ENCODE data around the gene COL15A1.

COL15A1 gene

GRCh38 chr9:98951967-98952366 lies 8.3 kb downstream of the COL15A1 start:
- no peak for DNase-seq

- no peak for DNase-seq
These were observed 10.0 kb downstream of the COL15A1 start for GRCh38 chr9:98953581-98954243.

GRCh38 chr9:98954244-98954610 lies 10.5 kb downstream of the COL15A1 start:
- no peak for DNase-seq

DNA sequence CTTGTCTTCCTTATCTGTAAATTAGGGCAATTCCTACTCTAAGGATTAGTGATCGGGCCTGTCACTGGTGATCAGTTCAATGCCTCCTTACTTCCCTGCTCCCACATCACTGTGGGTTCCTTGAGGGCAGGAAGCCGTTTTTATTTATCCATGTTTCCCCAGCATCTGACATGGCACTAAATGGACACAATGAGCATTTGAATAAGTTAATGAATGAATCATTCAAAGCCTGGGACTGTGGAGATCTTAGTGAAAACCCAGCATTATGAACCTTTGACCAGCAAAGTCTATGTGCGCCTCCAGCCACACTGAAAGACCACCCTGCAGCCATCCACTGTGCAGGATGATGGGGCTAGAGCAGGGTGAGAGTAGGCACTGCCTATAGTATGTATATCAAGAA lies 11.6 kb downstream of the COL15A1 start:
- no peak for DNase-seq

DNA sequence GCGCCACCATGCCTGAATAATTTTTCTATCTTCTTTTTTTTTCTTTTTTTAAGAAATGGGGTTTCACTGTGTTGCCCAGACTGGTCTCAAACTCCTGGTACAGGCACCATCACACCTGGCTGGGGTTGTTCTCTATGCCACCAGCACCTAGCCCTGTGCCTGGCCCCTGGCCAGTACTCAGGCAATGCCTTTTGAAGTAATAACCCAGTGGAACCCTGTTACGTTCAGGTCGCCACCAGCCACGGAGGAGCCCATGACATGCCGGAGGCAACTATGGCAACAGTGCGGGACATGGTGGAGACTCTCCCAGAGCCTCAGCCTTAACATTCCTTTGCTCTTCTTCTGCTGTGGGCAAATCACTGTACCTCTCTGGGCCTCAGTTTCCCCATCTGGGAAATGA lies 14.1 kb downstream of the COL15A1 start:
- DNase-seq: no peak

DNA sequence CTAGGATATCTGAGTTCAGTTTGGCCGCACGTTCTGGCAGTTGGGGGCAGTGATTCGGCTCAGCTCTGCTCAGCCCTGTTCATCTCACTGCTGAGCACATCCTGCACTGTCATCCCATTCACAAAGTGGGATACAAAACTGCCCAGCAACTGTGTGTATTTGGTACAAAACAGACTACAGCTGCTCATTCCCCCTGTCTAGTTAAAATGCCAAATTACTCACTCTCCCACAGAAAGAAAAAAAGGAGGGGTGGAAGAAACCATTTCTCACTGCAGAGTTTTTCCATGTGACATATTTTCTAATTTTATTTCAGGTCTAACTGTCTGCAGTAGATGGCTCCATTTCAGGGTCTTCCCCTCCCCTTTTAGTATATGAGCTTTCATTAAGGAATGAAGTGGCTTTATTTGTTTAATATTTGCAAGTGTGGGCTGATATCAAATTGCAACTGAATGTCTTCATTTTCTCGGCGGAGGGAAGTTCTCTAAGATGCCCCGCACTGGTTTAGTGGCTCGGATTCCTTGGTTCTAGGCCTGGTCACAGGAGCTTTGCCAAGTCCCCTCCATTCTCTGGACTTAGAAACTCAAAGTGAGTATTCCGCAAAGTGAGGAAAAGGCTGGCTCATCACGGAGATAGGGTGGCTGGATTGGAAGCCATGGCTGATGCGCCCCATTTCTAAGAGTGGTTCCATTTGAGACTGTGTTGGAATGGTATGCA lies 14.7 kb downstream of the COL15A1 start:
- DNase-seq: no peak

DNA sequence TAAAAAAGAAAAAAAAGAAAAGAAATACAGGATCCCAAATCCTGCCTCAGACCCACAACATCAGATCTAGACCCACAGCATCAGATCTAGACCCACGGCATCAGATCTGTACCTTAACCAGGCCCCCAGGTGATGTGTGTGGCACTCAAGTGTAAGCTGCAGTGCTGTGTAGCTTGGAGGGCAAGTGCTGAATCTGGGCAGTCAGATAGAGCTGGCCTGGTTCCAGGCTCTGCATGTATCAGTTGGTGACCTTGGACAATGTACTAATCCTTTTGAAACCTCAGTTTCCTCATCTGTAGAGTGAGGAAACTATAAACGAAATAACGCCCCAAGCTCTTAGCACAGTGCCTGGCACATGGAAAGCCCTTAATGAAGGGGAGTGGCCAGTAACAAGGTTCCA lies 16.7 kb downstream of the COL15A1 start:
- DNase-seq: no peak

DNA sequence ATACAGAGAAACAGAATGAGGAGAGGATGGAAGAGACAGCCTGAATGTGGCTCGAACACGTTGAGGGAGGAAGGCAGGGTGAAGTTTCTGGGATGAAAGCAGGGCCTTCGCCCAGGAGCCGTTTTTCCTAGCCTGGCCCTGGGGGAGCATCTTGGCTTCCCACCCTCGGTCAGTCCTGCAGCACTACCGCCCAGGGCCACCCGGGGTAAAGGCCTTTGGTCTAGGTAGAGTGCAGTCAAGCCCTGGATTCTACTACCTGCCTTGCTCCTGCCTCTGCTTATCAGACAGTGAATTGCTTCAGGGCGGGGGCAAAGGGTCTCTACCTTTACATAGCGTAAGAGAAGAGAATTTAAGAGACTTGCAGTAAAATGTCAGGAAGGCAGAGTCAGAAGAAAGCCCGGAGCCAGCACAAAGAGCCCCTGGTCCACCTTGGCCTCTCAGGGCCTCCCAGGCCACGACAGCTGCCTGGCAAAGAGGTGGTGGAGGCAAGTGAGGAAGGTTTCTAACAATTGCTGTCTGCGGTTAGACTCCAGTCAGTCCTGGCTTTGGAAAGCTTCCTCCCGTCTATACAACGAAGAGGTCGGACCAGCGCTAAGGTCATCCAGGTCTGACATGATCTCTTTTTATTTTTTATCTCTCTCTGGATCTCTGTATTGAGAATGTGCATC lies 17.9 kb downstream of the COL15A1 start:
- DNase-seq: no peak

GRCh38 chr9:98962181-98962560 lies 18.5 kb downstream of the COL15A1 start:
- no peak for DNase-seq

- no peak for DNase-seq
These were observed 19.2 kb downstream of the COL15A1 start for GRCh38 chr9:98962861-98963260.

DNA sequence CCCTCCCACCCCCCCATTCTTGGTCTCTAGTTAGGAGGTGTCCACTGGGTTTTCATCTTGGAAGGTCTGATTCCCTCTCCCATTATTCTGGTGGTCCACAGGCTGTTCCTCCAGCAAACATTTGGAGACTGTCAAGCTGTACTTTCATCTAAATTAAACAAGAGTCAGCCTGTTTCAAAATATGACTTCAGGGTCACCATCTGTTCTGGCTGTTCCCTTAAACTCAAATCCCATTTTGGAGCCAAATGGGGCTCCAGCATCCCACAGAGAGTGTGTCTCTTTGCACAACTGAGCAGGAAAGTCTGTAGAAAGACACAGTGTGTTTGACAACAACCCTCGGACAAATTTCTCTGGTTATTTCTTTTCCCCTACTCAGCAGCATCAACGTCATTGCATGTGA lies 20.5 kb downstream of the COL15A1 start:
- no peak for DNase-seq

DNA sequence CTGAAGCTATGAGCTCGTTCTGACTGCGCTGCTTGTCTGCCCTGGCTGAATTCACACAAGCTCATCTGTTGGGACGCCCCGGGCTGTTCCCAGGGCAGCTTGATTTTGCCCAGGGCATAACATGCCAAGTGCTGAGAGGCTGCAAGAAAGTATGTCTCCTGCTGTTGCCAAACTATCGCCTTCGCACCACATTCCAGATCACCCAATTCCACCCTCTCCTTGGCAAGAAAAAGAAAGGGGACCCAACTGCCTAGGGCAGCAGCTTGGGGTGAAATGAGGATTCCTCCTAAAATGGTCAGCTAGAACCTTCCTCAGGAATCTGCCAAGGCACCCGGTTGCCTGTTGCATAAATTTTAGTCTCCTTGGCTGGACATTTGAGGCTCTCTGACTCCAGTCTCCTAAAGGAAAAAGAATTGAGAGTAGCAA lies 21.2 kb downstream of the COL15A1 start:
- DNase-seq: no peak

DNA sequence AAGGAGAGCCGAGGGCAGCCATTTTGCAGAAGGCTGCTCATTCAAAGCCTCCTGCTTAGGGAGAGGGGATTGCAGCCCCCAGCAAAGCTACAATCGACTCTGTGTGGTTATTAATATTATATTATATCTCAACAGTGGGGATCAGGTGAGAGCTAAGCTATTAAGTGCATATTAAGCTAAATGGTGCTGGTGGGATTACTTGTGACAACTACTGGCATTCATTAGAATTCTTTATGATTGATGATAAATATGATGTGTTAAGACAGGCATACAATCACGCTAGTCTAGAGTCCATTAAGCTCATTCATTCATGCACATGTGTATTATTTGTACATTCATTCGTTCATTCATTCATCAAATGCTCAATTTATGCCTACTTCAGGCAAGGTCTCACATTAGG lies 23.0 kb downstream of the COL15A1 start:
- DNase-seq: no peak

DNA sequence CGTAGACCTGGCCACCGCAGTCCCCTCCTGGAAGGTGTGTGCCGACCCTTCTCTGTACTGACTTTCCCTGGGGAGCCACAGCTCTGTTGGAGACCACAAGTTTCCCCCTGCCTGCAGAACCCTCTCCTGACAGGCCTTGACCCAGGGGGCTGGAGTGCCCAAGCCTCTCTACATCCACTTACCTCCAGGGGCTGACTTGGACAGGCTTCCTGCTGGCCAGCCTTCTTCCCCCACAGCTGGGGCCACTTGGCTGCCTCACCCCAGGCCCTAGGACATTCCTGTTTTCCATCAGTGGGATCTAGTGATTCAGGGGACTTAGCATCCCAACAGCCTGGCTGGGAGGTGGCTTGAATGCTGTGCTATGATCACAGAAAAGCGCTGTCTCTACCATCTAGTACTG lies 23.6 kb downstream of the COL15A1 start:
- DNase-seq: no peak

DNA sequence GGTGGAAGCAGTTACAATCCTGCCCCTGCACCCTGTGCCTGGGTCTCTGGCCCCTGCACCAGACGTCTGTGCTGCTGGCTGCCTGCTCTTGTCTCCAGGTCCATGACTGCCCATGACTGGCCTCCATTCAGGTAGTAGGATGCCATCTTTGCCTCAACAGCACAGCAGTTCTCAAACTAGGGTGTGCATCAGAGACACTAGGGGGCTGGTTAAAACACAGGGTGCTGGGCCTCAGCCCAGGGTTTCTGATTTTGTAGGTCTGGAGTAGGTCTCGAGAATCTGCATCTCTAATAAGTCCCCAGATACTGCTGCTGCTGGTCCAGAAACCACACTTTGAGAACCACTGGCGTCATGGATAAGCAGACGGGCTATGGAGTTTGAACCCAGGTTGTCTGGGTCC lies 24.0 kb downstream of the COL15A1 start:
- no peak for DNase-seq

GRCh38 chr9:98968601-98969337 lies 25.1 kb downstream of the COL15A1 start:
- no peak for DNase-seq

DNA sequence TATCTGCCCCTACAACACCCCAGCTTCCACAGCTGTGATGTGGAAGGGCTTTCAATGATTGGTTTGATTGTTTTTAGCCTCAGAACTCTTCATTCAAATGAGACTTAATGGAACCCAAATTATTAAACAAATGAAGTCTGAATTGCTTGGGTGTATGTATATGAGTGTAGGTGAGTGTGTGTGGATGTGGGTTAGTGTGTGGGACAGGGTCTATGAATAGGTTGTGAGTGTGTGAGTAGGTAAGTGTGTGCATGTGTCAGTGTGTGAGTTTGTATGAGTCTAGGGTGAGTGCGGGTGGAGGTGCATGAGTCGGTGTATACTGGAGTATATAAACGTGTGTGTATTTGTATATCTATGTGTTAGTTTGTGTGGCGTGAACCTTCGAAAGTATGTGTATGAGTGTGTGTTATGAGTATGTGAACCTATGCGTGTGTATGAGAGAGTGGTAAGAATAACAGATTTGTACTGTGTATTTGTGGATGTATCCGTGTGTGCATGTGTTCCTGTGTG lies 26.9 kb downstream of the COL15A1 start:
- DNase-seq: no peak

DNA sequence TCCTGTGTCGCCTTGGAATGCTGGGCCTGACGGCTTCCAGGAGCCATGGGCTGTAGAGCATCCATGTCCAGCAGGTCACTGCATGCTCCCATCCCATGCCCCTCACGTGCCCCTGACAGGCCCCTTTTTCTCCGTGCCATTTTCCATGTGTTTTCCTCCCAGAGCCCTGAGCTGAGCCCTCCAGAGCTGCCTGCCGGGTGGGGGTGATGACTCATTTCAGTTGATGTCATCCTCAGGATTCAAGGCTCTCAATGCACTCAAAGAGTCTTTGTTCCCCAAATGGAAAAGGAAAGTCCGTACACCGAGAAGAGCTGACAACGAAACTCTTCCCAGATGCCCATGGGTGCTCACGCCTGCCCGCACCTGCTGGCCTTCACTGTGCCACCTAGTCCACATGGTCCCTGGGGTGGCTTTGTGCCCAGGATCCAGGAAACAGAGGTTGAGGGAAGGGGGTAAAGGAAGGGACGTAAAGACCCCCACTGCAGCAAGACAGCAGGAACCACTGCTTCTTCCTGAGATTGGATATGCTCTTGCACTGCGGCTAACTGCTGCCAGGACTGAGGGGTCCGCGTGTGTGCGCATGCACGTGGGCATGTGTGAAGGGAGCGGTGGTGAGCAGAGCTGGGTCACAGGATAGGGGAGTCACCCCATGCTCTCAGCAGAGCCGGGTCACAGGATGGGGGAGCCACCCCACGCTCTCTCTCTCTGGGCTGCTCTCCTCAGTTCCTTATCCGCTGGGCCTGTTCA lies 27.6 kb downstream of the COL15A1 start:
- no peak for DNase-seq

DNA sequence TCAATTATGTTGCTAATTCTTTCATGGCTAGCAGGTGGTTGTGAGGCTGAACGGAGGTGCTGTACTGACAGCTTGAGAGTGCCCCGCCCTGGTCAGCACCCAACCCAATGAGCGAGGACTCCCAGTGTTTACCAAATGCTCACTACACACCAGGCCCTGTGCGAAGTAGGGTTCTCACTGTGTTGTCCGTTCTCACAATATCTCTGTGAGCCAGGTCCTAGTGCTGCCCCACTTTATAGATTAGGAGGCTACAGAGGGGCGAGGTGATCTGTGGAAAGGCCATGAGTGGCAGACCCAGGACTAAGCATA lies 28.2 kb downstream of the COL15A1 start:
- no peak for DNase-seq

DNA sequence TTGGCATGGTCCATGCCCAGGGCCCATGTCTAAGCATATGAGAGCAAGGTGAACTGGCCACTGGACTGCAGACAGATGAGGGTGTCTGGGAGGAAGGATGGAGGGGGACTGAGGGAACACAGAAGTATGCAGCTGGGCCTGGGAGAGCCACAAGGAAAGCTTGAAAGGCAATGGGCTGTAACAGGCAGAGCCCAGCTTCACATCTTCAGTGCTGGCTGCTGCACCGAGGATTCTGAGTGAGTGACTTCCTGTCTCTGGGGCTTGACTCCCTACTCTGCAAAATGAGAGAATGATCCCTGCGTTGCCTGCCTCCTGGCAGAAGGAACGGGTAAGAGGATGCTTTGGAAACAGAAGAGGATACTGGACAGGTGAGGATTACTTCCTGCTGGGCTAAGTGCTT lies 29.0 kb downstream of the COL15A1 start:
- DNase-seq: no peak

DNA sequence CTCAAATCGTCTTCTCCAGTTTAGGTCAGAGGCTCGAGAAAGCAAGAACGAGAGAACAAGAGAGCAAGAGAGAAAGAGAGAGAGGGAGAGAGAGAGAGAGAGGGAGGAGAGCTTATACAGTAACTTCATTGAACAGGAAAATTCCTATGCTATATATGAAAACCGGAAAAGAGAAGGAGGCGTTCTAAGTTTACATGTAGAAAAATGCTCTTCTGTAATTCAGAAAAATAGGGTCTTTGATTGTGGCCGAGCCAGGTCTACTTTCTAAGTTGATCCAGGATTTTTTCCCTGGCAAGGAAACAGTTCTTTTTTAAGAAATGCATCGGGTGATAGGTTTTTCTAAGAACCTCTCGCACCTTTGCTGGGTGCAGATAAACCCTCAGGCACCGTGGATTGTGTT lies 29.5 kb downstream of the COL15A1 start:
- DNase-seq: no peak

DNA sequence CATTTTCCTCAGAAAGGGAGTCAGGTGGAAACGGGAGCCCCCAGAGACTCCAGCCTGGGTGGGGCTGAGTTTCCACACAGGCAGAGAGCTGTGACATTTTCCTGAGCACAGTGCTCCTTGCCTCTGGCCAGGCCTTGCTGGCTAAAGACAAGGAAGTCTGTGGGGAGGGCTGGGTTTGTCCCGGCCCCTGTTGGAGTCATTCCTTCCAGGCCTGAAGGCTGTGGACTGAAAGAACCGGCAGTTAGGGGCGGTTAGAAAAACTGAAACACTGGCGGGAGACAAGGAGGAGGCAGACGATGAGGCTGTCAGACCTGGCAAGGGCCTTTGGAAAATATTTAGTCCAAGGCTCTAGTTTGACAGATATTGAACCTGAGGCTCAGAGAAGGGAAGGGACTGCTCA lies 29.9 kb downstream of the COL15A1 start:
- DNase-seq: no peak

GRCh38 chr9:98974106-98974505 lies 30.4 kb downstream of the COL15A1 start:
- no peak for DNase-seq

All from NCI-H146 (cell line).